DMS 273 treated with DMSO at 0.1 percent for 48 hours (cell line): ENCODE results near the gene BMP8A.
A peak's percentile ranks its signal among the peaks of the same experiment; 100 is the strongest.
"Not testable (repeated sequence)": the region's sequence is repeated elsewhere in the genome, so short reads cannot be mapped to it uniquely, and the experiment has no call there.

Experiments
- DNase-seq: peaks from one replicate; lab custom pipeline; 2025; lab: John Stamatoyannopoulos, UW

Gene BMP8A

GRCh38 chr1:39483276-39483675 lies 8.2 kb upstream of the BMP8A start:
- no peak for DNase-seq

GRCh38 chr1:39484564-39484963 lies 6.9 kb upstream of the BMP8A start:
- no peak for DNase-seq

- no peak for DNase-seq
These were observed 6.2 kb upstream of the BMP8A start for GRCh38 chr1:39485046-39485803.

DNA sequence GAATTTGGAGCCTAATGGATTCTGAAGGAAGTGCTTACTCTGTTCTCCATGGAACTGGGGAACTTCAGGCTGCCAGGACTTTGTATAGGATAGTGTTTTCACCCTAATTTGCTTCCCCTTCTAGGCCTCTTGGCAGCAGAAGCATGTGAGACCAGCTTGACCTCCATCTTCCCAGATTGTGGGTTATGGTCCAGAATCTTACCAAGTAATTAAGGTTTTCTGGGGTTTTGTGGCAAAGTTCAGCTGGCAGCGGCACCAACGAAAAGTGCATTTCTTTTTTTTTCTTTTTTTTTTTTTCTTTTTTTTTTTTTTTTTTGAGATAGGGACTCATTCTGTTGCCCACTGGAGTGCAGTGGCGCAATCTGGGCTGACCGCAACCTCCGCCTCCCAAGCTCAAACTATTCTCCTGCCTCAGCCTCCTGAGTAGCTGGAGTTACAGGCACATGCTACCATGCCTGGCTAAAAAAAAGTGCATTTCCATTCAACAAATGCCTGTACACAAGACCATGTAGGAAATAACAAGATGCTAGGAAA lies 3.4 kb upstream of the BMP8A start:
- DNase-seq = no peak

- DNase-seq = no peak
These were observed 2.5 kb upstream of the BMP8A start for GRCh38 chr1:39488793-39489566.

DNA sequence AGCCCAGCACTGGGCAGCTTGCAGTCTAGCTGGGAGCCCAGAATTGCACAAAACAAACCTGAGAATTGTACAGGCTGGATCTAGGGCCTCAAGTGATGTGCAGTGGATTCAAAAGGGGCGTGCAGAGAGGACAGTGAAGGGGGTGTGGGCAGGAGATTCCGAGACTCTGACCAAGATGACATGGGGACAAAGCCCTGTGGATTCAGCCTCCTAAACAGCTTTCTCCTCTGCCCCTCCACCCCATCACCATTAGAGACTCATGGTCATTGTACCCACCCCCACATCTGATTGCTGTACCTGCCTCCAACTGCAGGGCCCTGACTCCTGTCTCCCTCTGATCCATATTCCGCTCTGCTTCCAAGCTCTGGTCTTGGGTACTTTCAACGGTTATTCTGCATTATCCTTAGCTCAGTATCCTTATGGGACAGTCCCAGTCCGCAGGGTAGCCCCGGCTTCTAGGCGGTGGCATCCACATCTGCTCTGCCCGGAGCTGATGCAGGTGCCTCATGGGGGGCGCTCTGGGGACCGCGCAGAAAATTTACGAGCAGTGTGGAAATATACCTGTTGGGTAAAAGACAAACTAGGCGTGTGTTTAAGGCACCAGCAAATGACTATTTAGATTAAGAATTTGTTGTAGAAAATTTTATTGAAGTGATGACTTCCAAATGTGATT lies 1.7 kb upstream of the BMP8A start:
- peak; percentile 85 for DNase-seq

DNA sequence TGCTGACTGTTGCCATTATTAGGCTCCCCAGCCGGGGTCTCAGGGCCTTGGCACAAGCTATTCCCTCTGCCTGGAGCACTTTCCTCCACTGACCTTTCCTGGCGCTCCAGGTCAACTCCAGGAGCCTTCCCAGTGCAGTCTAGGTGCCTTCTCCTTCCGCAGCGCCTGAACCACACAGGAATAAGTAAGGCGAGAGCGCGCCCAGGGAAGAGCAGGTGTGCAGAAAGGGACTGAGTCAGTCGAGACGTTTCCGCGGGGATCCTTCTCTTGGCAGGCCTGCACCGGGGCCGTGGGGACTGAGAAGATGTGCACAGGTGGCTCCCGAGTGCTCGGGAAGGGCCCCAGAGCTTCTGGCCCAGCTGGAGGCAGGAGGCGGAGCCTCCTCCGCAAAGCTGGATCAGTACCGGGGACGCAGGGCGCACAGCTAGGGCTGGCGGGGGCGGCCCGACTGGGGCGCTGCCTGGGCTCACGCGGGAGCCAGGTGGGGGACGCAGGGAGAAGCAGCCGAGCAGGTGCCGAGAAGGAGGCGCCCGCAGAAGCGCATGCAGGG lies 765 bp upstream of the BMP8A start:
- no peak for DNase-seq

- DNase-seq = not testable (repeated sequence)
These were observed 944 bp downstream of the BMP8A start for GRCh38 chr1:39492118-39493042.

GRCh38 chr1:39493043-39493810 lies 1.8 kb downstream of the BMP8A start:
- DNase-seq = not testable (repeated sequence)

GRCh38 chr1:39494671-39495410 lies 3.4 kb downstream of the BMP8A start:
- no peak for DNase-seq

DNA sequence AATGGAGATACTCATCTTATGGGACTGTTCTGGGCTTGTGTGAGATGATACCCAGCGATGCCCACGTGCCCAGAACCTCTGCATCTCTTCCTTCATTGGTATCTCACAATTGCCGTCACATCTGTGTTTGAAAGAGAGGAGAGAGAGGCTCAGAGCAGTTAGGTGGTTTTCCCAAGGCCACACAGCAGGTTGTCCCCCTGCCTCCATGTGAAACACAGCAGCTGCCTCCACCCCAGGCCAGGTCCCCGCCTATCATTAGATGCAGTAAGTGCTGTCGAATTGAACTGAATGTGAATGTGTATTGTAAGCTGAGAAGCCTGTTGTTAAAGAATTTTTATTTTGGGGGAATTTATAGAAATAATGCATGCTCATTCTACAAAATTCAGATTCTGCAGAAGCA lies 5.1 kb downstream of the BMP8A start:
- DNase-seq = not testable (repeated sequence)

GRCh38 chr1:39497585-39497984 lies 6.1 kb downstream of the BMP8A start:
- DNase-seq = no peak

- not testable (repeated sequence) for DNase-seq
These were observed 6.8 kb downstream of the BMP8A start for GRCh38 chr1:39498096-39498710.

DNA sequence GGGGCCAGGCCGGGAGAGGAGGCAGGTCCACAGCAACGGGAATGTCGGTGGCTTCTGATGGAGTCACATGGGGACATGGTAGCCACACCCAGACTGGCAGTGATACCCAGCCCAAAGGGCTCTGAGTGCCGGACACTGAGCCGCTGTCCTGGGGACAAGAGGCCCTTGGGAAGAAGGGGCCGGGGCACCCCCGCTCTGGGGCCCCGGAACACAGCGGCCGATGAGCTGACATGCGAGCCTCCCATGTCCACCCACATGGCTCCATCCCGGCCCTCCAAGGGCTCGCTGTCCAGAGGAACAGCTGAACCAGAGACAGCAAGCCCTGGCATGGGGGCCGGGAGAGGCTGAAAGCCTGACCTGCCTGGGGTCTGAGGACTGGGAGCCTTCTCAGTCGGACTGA lies 7.4 kb downstream of the BMP8A start:
- DNase-seq = not testable (repeated sequence)

GRCh38 chr1:39499668-39500067 lies 8.2 kb downstream of the BMP8A start:
- DNase-seq = no peak

GRCh38 chr1:39500862-39501389 lies 9.5 kb downstream of the BMP8A start:
- no peak for DNase-seq

- no peak for DNase-seq
These were observed 10.2 kb downstream of the BMP8A start for GRCh38 chr1:39501666-39502065.

GRCh38 chr1:39504436-39504835 lies 13.0 kb downstream of the BMP8A start:
- DNase-seq = not testable (repeated sequence)

DNA sequence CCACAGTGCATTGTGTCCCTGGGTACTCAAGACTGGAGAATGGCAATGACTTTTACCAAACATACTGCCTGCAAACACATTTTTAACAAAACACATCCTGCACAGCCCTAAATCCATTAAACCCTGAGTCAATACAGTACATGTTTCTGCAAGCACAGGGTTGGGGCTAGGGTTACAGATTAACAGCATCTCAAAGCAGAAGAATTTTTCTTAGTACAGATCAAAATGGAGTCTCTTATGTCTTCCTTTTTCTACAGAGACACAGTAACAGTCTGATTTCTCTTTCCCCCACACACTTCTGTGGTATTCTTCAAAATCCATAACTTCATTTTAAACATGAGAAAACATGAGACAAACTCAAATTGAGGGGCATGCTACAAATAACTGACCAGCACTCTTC lies 13.9 kb downstream of the BMP8A start:
- DNase-seq = no peak
